GM19438 (cell line): ENCODE results near the gene TMEM222.
"Not testable (repeated sequence)": the region's sequence is repeated elsewhere in the genome, so short reads cannot be mapped to it uniquely, and the experiment has no call there.

Experiments used
- ATAC-seq: cut with Tn5 transposase; IDR thresholded peaks from one replicate; pipeline ENCODE4 v1.9.1; 2021; ENCODE audit warnings: low read depth; ENCODE audit not compliant: unreplicated experiment

The TMEM222 gene

DNA sequence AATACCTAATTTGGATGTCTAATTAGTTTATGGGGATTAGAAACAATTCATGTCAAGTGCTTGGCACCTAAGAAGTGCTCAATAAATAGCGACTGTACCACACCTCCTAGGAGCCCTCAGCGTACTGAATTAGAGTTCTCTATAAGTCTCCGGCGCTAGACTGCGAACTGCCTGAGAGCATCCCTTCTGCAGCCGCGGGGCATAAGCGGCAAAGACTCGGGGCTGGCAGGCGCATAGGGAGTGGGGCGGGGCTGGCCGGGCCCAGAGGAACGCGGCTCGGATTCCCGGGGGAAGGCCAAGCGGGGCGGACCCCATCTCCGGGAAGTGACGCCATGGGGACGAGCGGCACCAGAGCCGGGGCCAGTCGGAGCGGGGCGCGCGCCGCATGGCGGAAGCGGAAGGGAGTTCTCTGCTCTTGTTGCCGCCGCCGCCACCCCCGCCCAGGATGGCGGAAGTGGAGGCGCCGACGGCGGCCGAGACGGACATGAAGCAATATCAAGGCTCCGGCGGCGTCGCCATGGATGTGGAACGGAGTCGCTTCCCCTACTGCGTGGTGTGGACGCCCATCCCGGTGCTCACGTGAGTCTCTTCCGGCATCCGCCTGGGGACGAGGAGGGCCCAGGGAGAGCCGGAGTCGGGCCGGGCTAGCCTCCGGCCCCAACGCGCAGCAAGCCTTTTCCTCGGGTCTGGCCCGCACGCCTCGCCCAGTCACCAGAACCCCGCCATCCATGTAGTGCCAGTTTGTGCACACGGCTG is at the start of gene TMEM222:
Gene TMEM222, plus strand, starts transcription at position 351 of the 756 bp plus-strand sequence. Its CDS starts 35 bp downstream, at position 386.
- peak; percentile 92 for ATAC-seq

GRCh38 chr1:27274204-27274603 is 47.8 kb upstream of the TMEM222 start:
- no peak for ATAC-seq

- ATAC-seq = no peak
Measured at GRCh38 chr1:27275696-27276095, 46.3 kb upstream of the TMEM222 start.

DNA sequence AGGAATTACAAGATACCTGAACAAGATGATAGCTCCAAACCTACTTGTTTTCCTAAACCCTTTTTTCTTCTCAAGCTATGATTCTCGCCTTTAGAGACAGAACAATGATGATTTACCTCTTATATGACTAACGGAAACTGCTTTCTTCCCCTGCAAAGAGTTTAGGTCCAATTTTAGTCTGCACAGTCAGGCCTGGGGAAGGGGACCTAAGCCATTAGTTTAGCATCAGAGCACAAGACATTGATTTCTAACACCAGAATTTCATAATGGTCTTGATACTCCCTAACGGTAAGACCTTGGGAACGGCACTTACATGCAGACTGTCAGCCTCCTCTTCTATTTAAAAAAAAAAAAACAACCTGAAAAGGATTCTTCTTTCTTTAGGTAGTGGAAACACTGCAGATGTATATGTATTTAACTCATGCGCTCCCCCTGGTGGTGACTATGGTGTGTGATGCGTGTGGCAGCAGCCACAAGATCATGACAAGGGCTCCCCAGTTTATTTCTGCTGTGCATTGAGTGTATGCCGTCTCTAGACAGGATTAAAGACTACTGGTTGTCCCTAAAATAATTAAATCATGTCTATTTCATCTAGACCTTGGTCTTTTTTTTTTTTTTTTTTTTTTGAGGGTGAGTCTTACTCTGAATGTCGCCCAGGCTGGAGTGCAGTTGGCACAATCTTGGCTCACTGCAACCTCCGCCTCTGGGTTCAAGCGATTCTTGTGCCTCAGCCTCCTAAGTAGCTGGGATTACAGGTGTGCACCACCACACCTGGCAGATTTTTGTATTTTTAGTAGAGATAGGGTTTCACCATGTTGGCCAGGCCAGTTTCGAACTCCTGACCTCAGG is 37.3 kb upstream of the TMEM222 start:
- no peak for ATAC-seq

DNA sequence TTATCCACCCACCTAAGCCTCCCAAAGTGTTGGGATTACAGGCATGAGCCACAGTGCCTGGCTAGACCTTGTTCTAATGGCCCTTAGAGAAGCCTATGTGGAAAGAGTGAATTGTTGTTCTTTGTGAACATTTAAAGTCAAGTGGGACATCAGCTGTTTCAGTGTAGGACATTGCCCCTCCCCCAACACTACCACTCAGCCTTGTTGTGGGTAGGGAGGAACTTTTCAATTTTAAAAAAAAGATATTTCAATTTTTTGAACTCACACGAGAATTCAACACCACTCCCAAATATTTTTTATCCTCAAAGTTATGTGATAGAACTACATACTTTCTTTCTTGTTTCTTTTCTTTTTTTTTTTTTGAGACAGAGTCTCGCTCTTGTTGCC is 36.7 kb upstream of the TMEM222 start:
- ATAC-seq = no peak

DNA sequence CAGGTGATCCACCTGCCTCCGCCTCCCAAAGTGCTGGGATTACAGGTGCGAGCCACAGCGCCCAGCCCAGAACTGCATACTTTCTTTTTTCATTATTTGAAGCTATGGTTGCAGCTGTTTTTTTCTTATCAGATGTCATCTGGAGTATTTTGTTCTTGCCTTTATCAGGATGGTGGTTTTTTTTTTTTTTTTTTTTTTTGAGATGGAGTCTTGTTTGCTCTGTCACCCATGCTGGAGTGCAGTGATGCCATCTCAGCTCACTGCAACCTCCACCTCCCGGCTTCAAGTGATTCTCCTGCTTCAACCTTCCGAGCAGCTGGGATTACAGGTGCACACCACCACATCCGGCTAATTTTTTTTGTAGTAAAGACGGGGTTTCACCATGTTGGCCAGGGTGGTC is 36.1 kb upstream of the TMEM222 start:
- ATAC-seq = not testable (repeated sequence)

- ATAC-seq = not testable (repeated sequence)
Measured at GRCh38 chr1:27289125-27289524, 32.8 kb upstream of the TMEM222 start.

- no peak for ATAC-seq
Measured at GRCh38 chr1:27290581-27290980, 31.4 kb upstream of the TMEM222 start.

GRCh38 chr1:27292106-27292505 is 29.9 kb upstream of the TMEM222 start:
- no peak for ATAC-seq

DNA sequence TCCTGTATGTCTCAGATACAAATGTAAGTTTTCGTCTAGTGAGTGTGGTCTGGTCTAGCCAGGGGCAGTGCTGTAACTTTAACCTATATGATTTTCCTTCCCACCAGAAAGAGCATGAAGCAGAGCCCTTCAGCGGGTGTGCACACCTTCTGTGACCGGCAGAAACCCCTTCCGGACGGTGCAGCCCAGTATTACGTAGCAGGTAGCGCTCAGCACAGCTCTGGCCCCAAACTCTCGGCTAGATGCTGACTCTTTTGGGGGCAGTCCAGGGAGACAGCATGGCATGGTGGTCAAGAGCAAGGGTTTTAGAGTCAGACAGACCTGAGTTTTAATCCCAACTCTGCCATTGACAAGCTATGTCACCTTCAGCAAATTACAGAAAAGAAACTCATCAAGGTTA is 28.0 kb upstream of the TMEM222 start:
- ATAC-seq = no peak

- no peak for ATAC-seq
Measured at GRCh38 chr1:27296773-27297291, 25.1 kb upstream of the TMEM222 start.

DNA sequence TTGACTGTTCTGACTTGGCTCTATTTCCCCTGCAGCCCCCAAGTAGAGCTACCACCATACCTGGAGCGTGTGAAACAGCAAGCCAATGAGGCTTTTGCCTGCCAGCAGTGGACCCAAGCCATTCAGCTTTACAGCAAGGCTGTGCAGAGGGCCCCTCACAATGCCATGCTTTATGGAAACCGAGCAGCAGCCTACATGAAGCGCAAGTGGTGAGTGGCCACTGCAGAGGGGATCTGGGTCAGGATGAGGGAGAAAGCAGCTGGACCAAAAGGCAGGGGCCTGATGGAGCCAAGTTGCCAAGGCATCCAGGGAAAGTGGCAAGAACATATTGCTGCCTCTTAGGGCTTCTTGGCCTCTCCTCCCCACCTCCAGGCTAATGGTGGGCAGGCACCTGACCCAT is 24.1 kb upstream of the TMEM222 start:
- ATAC-seq = no peak

GRCh38 chr1:27298632-27299384 is 23.2 kb upstream of the TMEM222 start:
- no peak for ATAC-seq

- no peak for ATAC-seq
Measured at GRCh38 chr1:27299385-27300271, 22.3 kb upstream of the TMEM222 start.

GRCh38 chr1:27300341-27301051 is 21.5 kb upstream of the TMEM222 start:
- ATAC-seq = no peak

DNA sequence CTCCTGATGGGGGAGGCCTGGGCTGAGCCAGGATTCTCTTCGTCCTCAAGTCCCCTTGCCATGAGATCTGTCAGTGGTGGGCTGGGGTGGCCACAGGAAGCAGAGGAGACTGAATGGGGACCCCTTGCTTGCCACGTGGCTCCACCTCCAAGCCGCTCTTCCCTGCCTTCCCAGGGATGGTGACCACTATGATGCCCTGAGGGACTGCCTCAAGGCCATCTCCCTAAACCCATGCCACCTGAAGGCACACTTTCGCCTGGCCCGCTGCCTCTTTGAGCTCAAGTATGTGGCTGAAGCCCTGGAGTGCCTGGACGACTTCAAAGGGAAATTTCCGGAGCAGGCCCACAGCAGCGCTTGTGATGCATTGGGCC is 20.9 kb upstream of the TMEM222 start:
- ATAC-seq = no peak

GRCh38 chr1:27301582-27302199 is 20.3 kb upstream of the TMEM222 start:
- ATAC-seq = no peak

GRCh38 chr1:27302612-27303011 is 19.4 kb upstream of the TMEM222 start:
- ATAC-seq = no peak

DNA sequence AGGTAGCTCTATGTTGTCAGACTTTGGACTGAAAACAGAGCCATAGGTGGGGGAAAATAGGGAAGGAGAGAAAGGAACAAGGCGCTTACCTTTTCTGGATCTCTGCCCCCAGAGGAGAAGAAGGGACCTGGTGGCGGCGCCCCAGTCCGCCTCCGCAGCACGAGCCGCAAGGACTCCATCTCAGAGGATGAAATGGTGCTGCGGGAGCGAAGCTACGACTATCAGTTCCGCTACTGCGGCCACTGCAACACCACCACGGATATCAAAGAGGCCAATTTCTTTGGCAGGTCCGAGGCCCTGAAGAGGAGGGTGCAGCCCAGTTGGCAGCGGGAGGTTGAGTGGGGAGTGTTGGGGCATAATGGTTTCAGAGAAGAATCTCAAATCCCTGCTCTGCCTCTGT is 18.5 kb upstream of the TMEM222 start:
- ATAC-seq = no peak
